Upper lobe of left lung (tissue), 4 donors: ENCODE results near the gene HCST.

ENCODE experiments used
- EP300 ChIP-seq, 4 donors: sonication (generic); formaldehyde crosslinking; IDR thresholded peaks; one replicate each; pipeline ENCODE4 v1.5.1; 2017; ENCODE audit warnings: antibody characterized with exemption in 4 of 4, control low read depth in 2 of 4
- POLR2A ChIP-seq, 4 donors: fragments of 450-650 bp; IDR thresholded peaks; one replicate each; pipeline ENCODE4 v1.5.1; 2016 to 2017; ENCODE audit warnings: antibody characterized with exemption in 4 of 4, mild to moderate bottlenecking in 2 of 4
- TF ChIP-seq, protein P1 (sequence below), 6 experiments: fragments of 450-650 bp in 4 of 6; fragments of 200-600 bp in 2 of 6; sonication (generic) in 2 of 6; IDR thresholded peaks; one replicate each; pipeline ENCODE4 v1.5.1; 2016 to 2019; ENCODE audit warnings: antibody characterized with exemption in 6 of 6

DNA sequence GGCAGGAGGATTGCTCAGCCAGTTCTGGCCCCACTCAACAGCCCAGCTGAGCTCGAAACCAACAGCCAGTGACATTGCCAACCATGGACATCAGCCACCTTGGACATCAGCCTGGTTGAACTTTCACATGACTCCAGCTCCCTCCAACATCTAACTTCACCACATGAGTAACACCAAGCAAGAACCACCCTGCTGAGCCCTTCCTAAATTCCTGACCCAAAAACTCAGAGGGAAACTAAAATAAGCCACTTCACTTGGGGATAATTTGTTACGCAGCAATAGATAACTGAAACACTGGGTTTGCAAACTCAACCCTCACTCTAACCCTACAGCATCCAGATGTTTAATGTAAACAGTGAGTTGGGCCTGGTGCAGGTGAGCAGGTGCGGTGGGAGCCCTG is 23.2 kb downstream of the HCST start:
- TF ChIP-seq, protein P1, sequence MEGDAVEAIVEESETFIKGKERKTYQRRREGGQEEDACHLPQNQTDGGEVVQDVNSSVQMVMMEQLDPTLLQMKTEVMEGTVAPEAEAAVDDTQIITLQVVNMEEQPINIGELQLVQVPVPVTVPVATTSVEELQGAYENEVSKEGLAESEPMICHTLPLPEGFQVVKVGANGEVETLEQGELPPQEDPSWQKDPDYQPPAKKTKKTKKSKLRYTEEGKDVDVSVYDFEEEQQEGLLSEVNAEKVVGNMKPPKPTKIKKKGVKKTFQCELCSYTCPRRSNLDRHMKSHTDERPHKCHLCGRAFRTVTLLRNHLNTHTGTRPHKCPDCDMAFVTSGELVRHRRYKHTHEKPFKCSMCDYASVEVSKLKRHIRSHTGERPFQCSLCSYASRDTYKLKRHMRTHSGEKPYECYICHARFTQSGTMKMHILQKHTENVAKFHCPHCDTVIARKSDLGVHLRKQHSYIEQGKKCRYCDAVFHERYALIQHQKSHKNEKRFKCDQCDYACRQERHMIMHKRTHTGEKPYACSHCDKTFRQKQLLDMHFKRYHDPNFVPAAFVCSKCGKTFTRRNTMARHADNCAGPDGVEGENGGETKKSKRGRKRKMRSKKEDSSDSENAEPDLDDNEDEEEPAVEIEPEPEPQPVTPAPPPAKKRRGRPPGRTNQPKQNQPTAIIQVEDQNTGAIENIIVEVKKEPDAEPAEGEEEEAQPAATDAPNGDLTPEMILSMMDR (IDR thresholded peaks at IDR 0.05): no peak
- TF ChIP-seq EP300 (IDR thresholded peaks at IDR 0.05) (no peak), POLR2A (IDR thresholded peaks at IDR 0.05) (no peak)
